HCT116 (cell line): Measurements from ENCODE around the gene TRPM5.

Experiments
- CEBPB ChIP-seq: IDR thresholded peaks from 2 replicates; pipeline ENCODE4 v1.6.1; 2012; ENCODE audit warnings: low read depth
- EGR1 ChIP-seq: IDR thresholded peaks from 2 replicates; pipeline ENCODE4 v1.6.1; 2012; ENCODE audit warnings: low read depth
- ELF1 ChIP-seq: IDR thresholded peaks from 2 replicates; pipeline ENCODE4 v1.6.1; 2012; ENCODE audit warnings: low read depth, borderline replicate concordance
- JUND ChIP-seq: IDR thresholded peaks from 2 replicates; pipeline ENCODE4 v1.6.1; 2012
- MAX ChIP-seq: IDR thresholded peaks from 2 replicates; pipeline ENCODE4 v1.6.1; 2012
- POLR2A ChIP-seq: IDR thresholded peaks from 2 replicates; pipeline ENCODE4 v1.7.0; 2011; ENCODE audit warnings: borderline replicate concordance; ENCODE audit not compliant: insufficient read depth, insufficient read length; ENCODE audit errors: extremely low read depth
- POLR2AphosphoS5 ChIP-seq: IDR thresholded peaks from 2 replicates; pipeline ENCODE4 v1.6.1; 2011; ENCODE audit warnings: mild to moderate bottlenecking, low read depth, low read length, moderate library complexity
- RAD21 ChIP-seq: IDR thresholded peaks from 2 replicates; pipeline ENCODE4 v1.6.1; 2012; ENCODE audit warnings: low read depth, mild to moderate bottlenecking
- REST ChIP-seq: IDR thresholded peaks from 2 replicates; pipeline ENCODE4 v1.6.1; 2012; ENCODE audit warnings: low read depth
- SIN3A ChIP-seq: IDR thresholded peaks from 2 replicates; pipeline ENCODE4 v1.6.1; 2012; ENCODE audit warnings: low read depth
- YY1 ChIP-seq: IDR thresholded peaks from 2 replicates; pipeline ENCODE4 v1.6.1; 2011; ENCODE audit warnings: low read length, low read depth, moderate library complexity, mild to moderate bottlenecking; ENCODE audit not compliant: insufficient replicate concordance; ENCODE audit errors: extremely low read depth
- TF ChIP-seq, protein P1 (sequence below), 3 experiments: fragments of 200-600 bp in 1 of 3; sonication (generic) in 1 of 3; IDR thresholded peaks in 2 of 3; conservative IDR thresholded peaks in 1 of 3; 2 replicates each; pipeline ENCODE4 v1.5.1; 2012 to 2017; ENCODE audit warnings: low read depth in 2 of 3, low read length in 2 of 3, antibody characterized with exemption in 1 of 3, borderline replicate concordance in 1 of 3, control low read depth in 1 of 3, mild to moderate bottlenecking in 1 of 3, mixed read lengths in 1 of 3, mixed run types in 1 of 3, moderate library complexity in 1 of 3; ENCODE audit not compliant: insufficient read depth in 1 of 3

- no peak for TF ChIP-seq MAX
- TF ChIP-seq POLR2A, result no peak
- TF ChIP-seq ELF1, result no peak
- TF ChIP-seq, protein P1, sequence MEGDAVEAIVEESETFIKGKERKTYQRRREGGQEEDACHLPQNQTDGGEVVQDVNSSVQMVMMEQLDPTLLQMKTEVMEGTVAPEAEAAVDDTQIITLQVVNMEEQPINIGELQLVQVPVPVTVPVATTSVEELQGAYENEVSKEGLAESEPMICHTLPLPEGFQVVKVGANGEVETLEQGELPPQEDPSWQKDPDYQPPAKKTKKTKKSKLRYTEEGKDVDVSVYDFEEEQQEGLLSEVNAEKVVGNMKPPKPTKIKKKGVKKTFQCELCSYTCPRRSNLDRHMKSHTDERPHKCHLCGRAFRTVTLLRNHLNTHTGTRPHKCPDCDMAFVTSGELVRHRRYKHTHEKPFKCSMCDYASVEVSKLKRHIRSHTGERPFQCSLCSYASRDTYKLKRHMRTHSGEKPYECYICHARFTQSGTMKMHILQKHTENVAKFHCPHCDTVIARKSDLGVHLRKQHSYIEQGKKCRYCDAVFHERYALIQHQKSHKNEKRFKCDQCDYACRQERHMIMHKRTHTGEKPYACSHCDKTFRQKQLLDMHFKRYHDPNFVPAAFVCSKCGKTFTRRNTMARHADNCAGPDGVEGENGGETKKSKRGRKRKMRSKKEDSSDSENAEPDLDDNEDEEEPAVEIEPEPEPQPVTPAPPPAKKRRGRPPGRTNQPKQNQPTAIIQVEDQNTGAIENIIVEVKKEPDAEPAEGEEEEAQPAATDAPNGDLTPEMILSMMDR (IDR thresholded peaks at IDR 0.05 in 2 of 3, conservative IDR thresholded peaks at IDR 0.05 in 1 of 3; ENCODE audit: borderline replicate concordance in 1 of 3, insufficient read depth in 1 of 3, low read depth in 2 of 3, low read length in 2 of 3), result no peak
- TF ChIP-seq POLR2AphosphoS5, result no peak
- no peak for TF ChIP-seq JUND
- no peak for TF ChIP-seq YY1
- no peak for TF ChIP-seq EGR1
- TF ChIP-seq CEBPB, result no peak
- no peak for TF ChIP-seq SIN3A
- TF ChIP-seq REST, result no peak
- TF ChIP-seq RAD21, result no peak
Measured at GRCh38 chr11:2459016-2459725, 14.9 kb upstream of the TRPM5 start.
